PC-3 (cell line): ENCODE measurements around the gene ARHGAP25. TPM values are rescaled to one million over a fixed set of nuclear protein-coding genes. Genes with fewer than 3 reads are reported as not detected.

Experiments used
- ATAC-seq: fragments of 200-7000 bp; cut with Tn5 transposase; 2 replicates; pipeline ENCODE4 v1.9.1; 2020; ENCODE audit warnings: mild to moderate bottlenecking, moderate library complexity
- BruUV-seq: library from RNA; stranded (reverse); fragments of 400-500 nt; replicated peaks from 2 replicates; lab custom pipeline; 2021; lab: Mats Ljungman, UMichigan
- CTCF ChIA-PET: fragments of 300-600 bp; sonication (Branson Sonifier 250); formaldehyde crosslinking; loops from one replicate; lab custom pipeline; 2022; ENCODE audit warnings: antibody characterized with exemption; lab: Charles Lee
- POLR2A ChIA-PET: fragments of 300-600 bp; sonication (Branson Sonifier 250); formaldehyde crosslinking; loops from one replicate; lab custom pipeline; 2022; ENCODE audit warnings: antibody characterized with exemption; ENCODE audit not compliant: unreplicated experiment; lab: Charles Lee
- DNase-seq: peaks from one replicate; pipeline ENCODE4 v3.0.0-alpha.2; 2015
- H2AFZ ChIP-seq: fragments of 300-600 bp; sonication (generic); 2 replicates; pipeline ENCODE4 v1.6.0; 2016; ENCODE audit warnings: antibody characterized with exemption, low read length
- H3F3A ChIP-seq: fragments of 300-600 bp; sonication (generic); one replicate; pipeline ENCODE4 v1.6.0; 2017; ENCODE audit warnings: antibody characterized with exemption, low read length, control low read depth, mild to moderate bottlenecking; ENCODE audit not compliant: unreplicated experiment
- H3K27ac ChIP-seq: fragments of 300-600 bp; sonication (generic); 2 replicates; pipeline ENCODE4 v1.5.1; 2016; ENCODE audit warnings: mild to moderate bottlenecking, low read length
- H3K27me3 ChIP-seq: fragments of 300-600 bp; sonication (generic); 2 replicates; pipeline ENCODE4 v1.6.1; 2016; ENCODE audit warnings: low read length, mixed read lengths
- H3K36me3 ChIP-seq: fragments of 300-600 bp; sonication (generic); 2 replicates; pipeline ENCODE4 v1.6.1; 2016; ENCODE audit warnings: low read depth, mixed run types, low read length, mixed read lengths
- H3K4me1 ChIP-seq: fragments of 300-600 bp; sonication (generic); 2 replicates; pipeline ENCODE4 v1.5.1; 2016; ENCODE audit warnings: low read length; ENCODE audit not compliant: insufficient read depth
- H3K4me2 ChIP-seq: fragments of 300-600 bp; sonication (generic); 2 replicates; pipeline ENCODE4 v1.6.0; 2016; ENCODE audit warnings: low read length
- H3K4me3 ChIP-seq: fragments of 300-600 bp; sonication (generic); 2 replicates; pipeline ENCODE4 v1.5.1; 2016; ENCODE audit warnings: mild to moderate bottlenecking, low read length, mixed read lengths
- H3K79me2 ChIP-seq: fragments of 300-600 bp; sonication (generic); 2 replicates; pipeline ENCODE4 v1.6.1; 2017; ENCODE audit warnings: low read length, mixed read lengths
- H3K9ac ChIP-seq: fragments of 300-600 bp; sonication (generic); 2 replicates; pipeline ENCODE4 v1.6.0; 2016; ENCODE audit warnings: mild to moderate bottlenecking, low read length
- H3K9me2 ChIP-seq: fragments of 300-600 bp; sonication (generic); replicated peaks from 2 replicates; pipeline ENCODE4 v1.6.1; 2016; ENCODE audit warnings: mixed run types, low read length, mixed read lengths
- H3K9me3 ChIP-seq: fragments of 300-600 bp; sonication (generic); 2 replicates; pipeline ENCODE4 v1.6.1; 2016; ENCODE audit warnings: low read length, mixed read lengths
- H4K20me1 ChIP-seq: fragments of 300-600 bp; sonication (generic); 2 replicates; pipeline ENCODE4 v1.6.1; 2016; ENCODE audit warnings: low read length, mixed read lengths
- EZH2 ChIP-seq: fragments of 300-600 bp; sonication (generic); IDR thresholded peaks from one replicate; pipeline ENCODE4 v1.6.1; 2017; ENCODE audit warnings: antibody characterized with exemption, mild to moderate bottlenecking, low read length; ENCODE audit not compliant: unreplicated experiment
- EZH2phosphoT487 ChIP-seq: fragments of 300-600 bp; sonication (generic); IDR thresholded peaks from 2 replicates; pipeline ENCODE4 v1.6.1; 2018; ENCODE audit warnings: mild to moderate bottlenecking, antibody characterized with exemption, low read length, borderline replicate concordance
- intact Hi-C: fragments of 100-400 bp; cut with micrococcal nuclease; formaldehyde crosslinking; loops from 2 replicates; pipeline ENCODE4 v1.9.0; 2023
- total RNA-seq: library from RNA; depleted of rRNA; stranded (reverse); fragments of >200 nt; gene quantifications from 2 replicates; pipeline ENCODE4 v1.2.3, GENCODE V29; 2014
- TF ChIP-seq, protein P1 (sequence below): fragments of 300-600 bp; sonication (generic); conservative IDR thresholded peaks from 2 replicates; pipeline ENCODE4 v1.5.1; 2017; ENCODE audit warnings: antibody characterized with exemption, low read depth, mild to moderate bottlenecking, low read length

The ARHGAP25 gene
- total RNA-seq, 1 experiment from 2014 or later: not detected

DNA sequence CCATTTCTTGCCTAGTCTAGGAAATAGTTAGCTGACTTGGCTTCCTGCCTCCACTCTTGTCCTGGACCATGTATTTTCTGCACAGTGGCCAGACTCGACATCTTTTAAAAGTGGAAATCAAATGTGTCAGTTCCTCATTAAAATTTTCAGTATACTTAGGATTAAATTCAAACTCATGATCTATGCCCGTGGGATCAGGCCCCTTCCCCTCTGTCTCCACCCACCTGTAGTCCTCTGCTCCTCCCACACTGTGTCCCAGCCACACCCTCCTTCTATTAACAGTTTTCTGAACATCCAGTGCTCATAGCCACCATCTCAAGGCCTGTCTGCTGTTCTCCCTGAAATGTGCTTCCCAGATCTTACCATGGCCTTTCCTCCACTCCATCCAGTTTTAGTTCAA is 13.3 kb downstream of the ARHGAP25 start:
- Histone ChIP-seq H3K27ac (no peak overlapping the region), H3K36me3 (no peaks in the 10 kb centered on the region), H4K20me1 (no peaks in the 10 kb centered on the region), H3K4me1 (no peaks in the 10 kb centered on the region), H3K9ac (no peak overlapping the region), H3K4me2 (no peak overlapping the region), H3K4me3 (no peak overlapping the region), H3K27me3 (no peaks in the 10 kb centered on the region), H2AFZ (no peak overlapping the region), H3K9me3 (no peaks in the 10 kb centered on the region), H3K79me2 (no peaks in the 10 kb centered on the region), H3F3A (no peaks in the 10 kb centered on the region), H3K9me2 (no peaks in the 10 kb centered on the region)
- ATAC-seq: no peak
- ChIA-PET POLR2A (no interaction called here), CTCF (interaction anchor here (0.6 kb wide), 1 partner anchor 15 kb away, joined by 3 read pairs; no protein-coding TSS in a partner anchor)
- intact Hi-C loops: no loop called here
- TF ChIP-seq EZH2phosphoT487 (no peak), EZH2 (no peak)
- TF ChIP-seq, protein P1, sequence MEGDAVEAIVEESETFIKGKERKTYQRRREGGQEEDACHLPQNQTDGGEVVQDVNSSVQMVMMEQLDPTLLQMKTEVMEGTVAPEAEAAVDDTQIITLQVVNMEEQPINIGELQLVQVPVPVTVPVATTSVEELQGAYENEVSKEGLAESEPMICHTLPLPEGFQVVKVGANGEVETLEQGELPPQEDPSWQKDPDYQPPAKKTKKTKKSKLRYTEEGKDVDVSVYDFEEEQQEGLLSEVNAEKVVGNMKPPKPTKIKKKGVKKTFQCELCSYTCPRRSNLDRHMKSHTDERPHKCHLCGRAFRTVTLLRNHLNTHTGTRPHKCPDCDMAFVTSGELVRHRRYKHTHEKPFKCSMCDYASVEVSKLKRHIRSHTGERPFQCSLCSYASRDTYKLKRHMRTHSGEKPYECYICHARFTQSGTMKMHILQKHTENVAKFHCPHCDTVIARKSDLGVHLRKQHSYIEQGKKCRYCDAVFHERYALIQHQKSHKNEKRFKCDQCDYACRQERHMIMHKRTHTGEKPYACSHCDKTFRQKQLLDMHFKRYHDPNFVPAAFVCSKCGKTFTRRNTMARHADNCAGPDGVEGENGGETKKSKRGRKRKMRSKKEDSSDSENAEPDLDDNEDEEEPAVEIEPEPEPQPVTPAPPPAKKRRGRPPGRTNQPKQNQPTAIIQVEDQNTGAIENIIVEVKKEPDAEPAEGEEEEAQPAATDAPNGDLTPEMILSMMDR: no peak
- DNase-seq: no peak
- BruUV-seq: no TSS peak

DNA sequence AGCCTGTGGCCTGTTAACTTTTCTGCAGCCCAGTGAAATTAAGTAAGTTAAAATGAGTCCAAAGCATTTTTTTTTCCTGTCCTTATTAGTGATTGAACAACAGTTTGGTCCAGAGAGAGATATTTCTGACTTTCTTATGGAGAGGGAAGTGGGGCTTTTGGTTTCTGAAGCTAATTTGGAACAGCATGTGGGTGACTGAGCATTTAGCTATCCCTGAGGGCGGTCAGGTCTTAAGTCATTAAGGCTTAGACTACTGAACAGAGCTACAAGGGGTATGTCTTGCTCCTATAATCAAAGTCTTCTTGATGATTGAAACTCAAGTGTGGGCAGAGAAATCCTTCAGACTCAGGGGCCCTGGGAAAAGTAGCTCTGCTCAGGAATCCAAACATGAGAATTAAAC is 14.0 kb downstream of the ARHGAP25 start:
- H3K79me2 ChIP-seq: no peaks in the 10 kb centered on the region
- no peaks in the 10 kb centered on the region for H3K9me3 ChIP-seq
- BruUV-seq: no TSS peak
- H3F3A ChIP-seq: no peaks in the 10 kb centered on the region
- ChIA-PET POLR2A (no interaction called here), CTCF (no interaction called here)
- no peak overlapping the region for H3K9ac ChIP-seq
- ATAC-seq: no peak
- H3K4me1 ChIP-seq: no peaks in the 10 kb centered on the region
- TF ChIP-seq, protein P1: no peak
- no peak for TF ChIP-seq EZH2
- TF ChIP-seq EZH2phosphoT487: no peak
- no peak overlapping the region for H3K4me3 ChIP-seq
- no peaks in the 10 kb centered on the region for H3K27me3 ChIP-seq
- no peak overlapping the region for H3K4me2 ChIP-seq
- DNase-seq: no peak
- intact Hi-C loops: no loop called here
- no peak overlapping the region for H3K27ac ChIP-seq
- H2AFZ ChIP-seq: no peak overlapping the region
- no peaks in the 10 kb centered on the region for H3K9me2 ChIP-seq
- no peaks in the 10 kb centered on the region for H3K36me3 ChIP-seq
- no peaks in the 10 kb centered on the region for H4K20me1 ChIP-seq

DNA sequence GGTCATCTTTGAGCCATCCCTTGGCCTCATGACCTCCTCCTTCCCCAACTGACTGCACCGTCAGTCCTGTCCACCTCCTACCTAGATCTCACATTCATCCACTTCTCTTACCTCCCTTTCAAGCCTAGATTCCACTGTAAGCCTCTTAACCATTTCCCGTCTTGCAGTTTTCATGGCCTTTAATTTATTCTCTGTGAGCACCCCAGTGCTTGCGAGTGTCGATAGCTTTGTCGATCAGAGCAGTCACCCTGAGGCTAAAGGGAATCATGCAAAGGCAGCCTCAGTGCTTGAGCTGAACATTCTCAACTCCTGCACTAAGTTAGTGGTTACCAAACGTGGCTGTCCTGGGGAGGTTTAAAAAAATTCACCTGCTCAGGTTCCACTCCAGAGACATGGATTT is 14.7 kb downstream of the ARHGAP25 start:
- H3K36me3 ChIP-seq: no peaks in the 10 kb centered on the region
- no TSS peak for BruUV-seq

More for the DNA sequence above, 14.7 kb downstream of the ARHGAP25 start:
- ChIA-PET POLR2A (no interaction called here), CTCF (no interaction called here)
- H3K4me3 ChIP-seq: no peak overlapping the region
- DNase-seq: no peak
- H3K27ac ChIP-seq: no peak overlapping the region
- no peaks in the 10 kb centered on the region for H4K20me1 ChIP-seq
- H3K9ac ChIP-seq: no peak overlapping the region
- H3F3A ChIP-seq: no peaks in the 10 kb centered on the region
- no peak overlapping the region for H2AFZ ChIP-seq
- H3K9me3 ChIP-seq: no peaks in the 10 kb centered on the region
- TF ChIP-seq EZH2phosphoT487 (no peak), EZH2 (no peak)
- TF ChIP-seq, protein P1: no peak
- no peaks in the 10 kb centered on the region for H3K27me3 ChIP-seq
- H3K79me2 ChIP-seq: no peaks in the 10 kb centered on the region
- H3K9me2 ChIP-seq: no peaks in the 10 kb centered on the region
- no peak overlapping the region for H3K4me2 ChIP-seq
- no peak for ATAC-seq
- intact Hi-C loops: no loop called here
- no peaks in the 10 kb centered on the region for H3K4me1 ChIP-seq
